Lung (tissue), 12 donors: ENCODE data around the gene HMGXB4. TPM values are rescaled to one million over a fixed set of nuclear protein-coding genes. Genes with fewer than 3 reads are reported as not detected.

Source experiments
- ATAC-seq: fragments of 200-7000 bp; cut with Tn5 transposase; one replicate; pipeline ENCODE4 v1.9.1; 2020; ENCODE audit warnings: moderate number of reproducible peaks; ENCODE audit not compliant: insufficient read depth, low FRiP score
- DNase-seq, 3 donors: peaks; one replicate each; pipeline ENCODE4 v3.0.0-alpha.2; 2013 to 2017
- H3K27ac ChIP-seq, 2 donors: one replicate each; pipeline ENCODE4 v1.5.1; 2013; ENCODE audit warnings: mild to moderate bottlenecking in 2 of 2, moderate library complexity in 2 of 2, control low read depth in 1 of 2, inconsistent platforms in 1 of 2, low read depth in 1 of 2, low read length in 1 of 2
- H3K27me3 ChIP-seq, 3 donors: one replicate each; pipeline ENCODE4 v1.5.1; 2013; ENCODE audit warnings: low read length in 2 of 3; ENCODE audit not compliant: control insufficient read depth in 3 of 3, insufficient read depth in 3 of 3
- H3K36me3 ChIP-seq, 4 donors: one replicate each; pipeline ENCODE4 v1.5.1; 2013; ENCODE audit warnings: low read length in 4 of 4, mild to moderate bottlenecking in 1 of 4, moderate library complexity in 1 of 4; ENCODE audit not compliant: control insufficient read depth in 4 of 4, insufficient read depth in 4 of 4
- H3K4me1 ChIP-seq, 5 donors: one replicate each; pipeline ENCODE4 v1.5.1; 2013; ENCODE audit warnings: low read length in 5 of 5, mild to moderate bottlenecking in 2 of 5, moderate library complexity in 1 of 5; ENCODE audit not compliant: control insufficient read depth in 5 of 5, insufficient read depth in 5 of 5
- H3K4me3 ChIP-seq: one replicate; pipeline ENCODE4 v1.5.1; 2013; ENCODE audit warnings: mild to moderate bottlenecking, control low read depth, moderate library complexity
- H3K9ac ChIP-seq, 2 donors: one replicate each; pipeline ENCODE4 v1.5.1; 2013; ENCODE audit warnings: low read length in 2 of 2, control low read depth in 1 of 2; ENCODE audit not compliant: insufficient read depth in 1 of 2
- H3K9me3 ChIP-seq, 4 donors: one replicate each; pipeline ENCODE4 v1.5.1; 2013; ENCODE audit warnings: low read length in 3 of 4, mild to moderate bottlenecking in 1 of 4, moderate library complexity in 1 of 4; ENCODE audit not compliant: control insufficient read depth in 4 of 4, insufficient read depth in 3 of 4
- CTCF ChIP-seq: IDR thresholded peaks from 2 replicates; pipeline ENCODE4 v1.5.1; 2012; ENCODE audit warnings: mild to moderate bottlenecking; ENCODE audit errors: control extremely low read depth, extremely low read depth
- WGBS, 2 donors: extraction: QIAGEN DNeasy Blood & Tissue Kit; methylation state at CpG; one replicate each; pipeline ENCODE4 v1.1.7; 2013; 5-methylcytosine and 5-hydroxymethylcytosine counted together
- polyA plus RNA-seq, 2 donors: library from polyadenylated mRNA; stranded (reverse); fragments of 200-250 nt; gene quantifications; one replicate each; pipeline ENCODE4 v1.2.1, GENCODE V29; 2013
- total RNA-seq, 2 donors: library from RNA; depleted of rRNA in 1 of 2; stranded (reverse); fragments of >200 nt in 1 of 2; gene quantifications; one replicate each; pipeline ENCODE4 v1.2.1, GENCODE V29; 2014 to 2021
- donor health status: control.
- donor health status: control.
- donor health status: Bipolar disorder and iron deficiency.
- donor health status: healthy.
- donor health status: DM: yes; HTN: yes; CAD: no.

The HMGXB4 gene
- total and polyA plus RNA-seq, 4 donors, result 7.6 to 24.5 (median 12.3) TPM

GRCh38 chr22:35274154-35274871 lies 17.0 kb downstream of the HMGXB4 start:
- H3K9ac ChIP-seq, result no peak overlapping the region
- WGBS, 2 donors, result 89 to 91% methylated on average over 8 of the region's 8 CpGs
- H3K4me3 ChIP-seq, result no peak overlapping the region
- no peak overlapping the region for H3K27ac ChIP-seq
- peaks cover 5 to 24% (median 18%) of the 10 kb centered on the region in 4 donors for H3K36me3 ChIP-seq
- ATAC-seq, result no peak
- H3K27me3 ChIP-seq, result no peaks in the 10 kb centered on the region
- H3K4me1 ChIP-seq, result no peaks in the 10 kb centered on the region
- TF ChIP-seq CTCF, result no peak
- no peaks in the 10 kb centered on the region for H3K9me3 ChIP-seq
- DNase-seq, result no peak

- Histone ChIP-seq H3K9me3 (no peaks in the 10 kb centered on the region), H3K4me3 (no peak overlapping the region), H3K4me1 (no peaks in the 10 kb centered on the region), H3K27ac (no peak overlapping the region), H3K9ac (no peak overlapping the region), H3K27me3 (no peaks in the 10 kb centered on the region), H3K36me3 (peaks cover 0 to 21% (median 14%) of the 10 kb centered on the region in 4 donors)
- TF ChIP-seq CTCF, result no peak
- WGBS, 2 donors, result 96 to 97% methylated on average over 1 of the region's 1 CpG
- ATAC-seq (no peak), DNase-seq (no peak)
Observed at GRCh38 chr22:35275580-35275979, 18.3 kb downstream of the HMGXB4 start.

GRCh38 chr22:35276019-35276418 lies 18.7 kb downstream of the HMGXB4 start:
- ATAC-seq (no peak), DNase-seq (no peak)
- H3K27ac ChIP-seq, result no peak overlapping the region
- TF ChIP-seq CTCF, result no peak
- H3K27me3 ChIP-seq, result no peaks in the 10 kb centered on the region
- no peaks in the 10 kb centered on the region for H3K9me3 ChIP-seq
- H3K36me3 ChIP-seq, result peaks cover 0 to 21% (median 14%) of the 10 kb centered on the region in 4 donors
- H3K9ac ChIP-seq, result no peak overlapping the region
- no peak overlapping the region for H3K4me3 ChIP-seq
- WGBS, 2 donors, result 84% methylated on average over 4 of the region's 4 CpGs
- no peaks in the 10 kb centered on the region for H3K4me1 ChIP-seq
